ENCODE data around the gene SDHAF1.
"Not testable (repeated sequence)": the region's sequence is repeated elsewhere in the genome, so short reads cannot be mapped to it uniquely, and the experiment has no call there.

SDHAF1 gene, protein sequence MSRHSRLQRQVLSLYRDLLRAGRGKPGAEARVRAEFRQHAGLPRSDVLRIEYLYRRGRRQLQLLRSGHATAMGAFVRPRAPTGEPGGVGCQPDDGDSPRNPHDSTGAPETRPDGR

DNA sequence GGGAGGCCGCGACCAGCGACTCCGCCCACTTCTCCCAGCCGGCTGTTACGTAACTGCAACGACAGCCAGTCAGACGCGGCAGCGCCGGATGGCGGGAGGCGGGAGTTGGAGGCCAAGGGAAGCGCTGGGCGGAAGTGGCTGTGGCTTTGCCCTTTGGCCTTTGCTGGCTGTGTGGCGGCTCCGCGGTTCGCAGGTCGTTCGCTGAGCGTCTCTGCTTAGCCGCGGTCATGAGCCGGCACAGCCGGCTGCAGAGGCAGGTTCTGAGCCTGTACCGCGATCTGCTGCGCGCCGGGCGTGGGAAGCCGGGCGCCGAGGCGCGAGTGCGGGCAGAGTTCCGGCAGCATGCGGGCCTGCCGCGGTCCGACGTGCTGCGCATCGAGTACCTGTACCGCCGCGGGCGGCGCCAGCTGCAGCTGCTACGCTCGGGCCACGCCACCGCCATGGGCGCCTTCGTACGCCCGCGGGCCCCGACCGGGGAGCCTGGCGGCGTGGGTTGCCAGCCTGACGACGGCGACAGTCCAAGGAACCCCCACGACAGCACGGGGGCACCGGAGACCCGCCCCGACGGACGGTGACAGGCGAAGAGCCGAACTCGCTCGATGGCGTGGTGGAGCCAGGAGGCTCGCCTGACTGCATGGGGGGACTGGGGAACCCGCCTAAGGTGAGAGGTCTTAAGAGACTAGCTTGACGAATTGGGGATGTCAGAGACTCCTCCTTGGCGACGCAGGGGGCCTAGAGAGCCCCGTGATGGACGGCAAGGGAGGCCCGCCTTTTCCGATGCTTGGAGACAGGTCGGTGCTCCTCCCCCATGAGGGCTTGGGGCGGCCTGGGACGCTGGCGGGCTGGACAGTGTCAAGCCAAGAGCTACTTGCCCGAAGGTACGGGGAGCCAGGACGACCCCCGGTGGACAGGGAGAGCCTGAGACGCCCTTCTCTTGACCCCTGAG is at the start of gene SDHAF1:
Gene SDHAF1 (plus strand): TSS at position 141 of the 946 bp plus-strand sequence. CDS start 87 bp downstream, at position 228.
- in situ Hi-C loops (cut with MboI; ENCODE audit: low pct_unique_long_range_greater_than_20kb, low sequenced_read_pairs, unreplicated experiment) = no loop called here
- TF ChIP-seq, protein P1, sequence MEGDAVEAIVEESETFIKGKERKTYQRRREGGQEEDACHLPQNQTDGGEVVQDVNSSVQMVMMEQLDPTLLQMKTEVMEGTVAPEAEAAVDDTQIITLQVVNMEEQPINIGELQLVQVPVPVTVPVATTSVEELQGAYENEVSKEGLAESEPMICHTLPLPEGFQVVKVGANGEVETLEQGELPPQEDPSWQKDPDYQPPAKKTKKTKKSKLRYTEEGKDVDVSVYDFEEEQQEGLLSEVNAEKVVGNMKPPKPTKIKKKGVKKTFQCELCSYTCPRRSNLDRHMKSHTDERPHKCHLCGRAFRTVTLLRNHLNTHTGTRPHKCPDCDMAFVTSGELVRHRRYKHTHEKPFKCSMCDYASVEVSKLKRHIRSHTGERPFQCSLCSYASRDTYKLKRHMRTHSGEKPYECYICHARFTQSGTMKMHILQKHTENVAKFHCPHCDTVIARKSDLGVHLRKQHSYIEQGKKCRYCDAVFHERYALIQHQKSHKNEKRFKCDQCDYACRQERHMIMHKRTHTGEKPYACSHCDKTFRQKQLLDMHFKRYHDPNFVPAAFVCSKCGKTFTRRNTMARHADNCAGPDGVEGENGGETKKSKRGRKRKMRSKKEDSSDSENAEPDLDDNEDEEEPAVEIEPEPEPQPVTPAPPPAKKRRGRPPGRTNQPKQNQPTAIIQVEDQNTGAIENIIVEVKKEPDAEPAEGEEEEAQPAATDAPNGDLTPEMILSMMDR (IDR thresholded peaks at IDR 0.05; ENCODE audit: extremely low read depth, insufficient read depth, missing control alignments) = peak; percentile 11
- DNase-seq (ENCODE audit: low spot score) = peak; percentile 99

DNA sequence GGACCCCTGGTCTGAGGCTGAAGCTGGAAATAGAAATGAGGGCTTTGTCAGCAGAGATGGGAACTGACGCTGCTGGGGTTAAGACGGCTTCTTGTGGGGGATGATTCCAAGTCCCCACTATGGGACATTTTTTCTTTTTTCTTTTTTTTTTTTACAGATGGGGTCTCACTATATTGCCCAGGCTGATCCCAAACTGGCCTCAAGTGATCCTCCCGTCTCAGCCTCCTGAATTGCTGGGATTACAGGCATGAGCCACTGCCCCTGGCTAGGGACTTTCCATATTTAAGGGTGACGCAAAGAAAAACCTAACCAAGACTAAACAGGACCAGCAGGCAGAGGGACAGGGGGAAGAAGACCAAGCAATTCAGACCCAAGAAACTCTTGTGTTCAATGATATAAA is 48.8 kb upstream of the SDHAF1 start:
- TF ChIP-seq, protein P1 (IDR thresholded peaks at IDR 0.05; ENCODE audit: extremely low read depth, insufficient read depth, missing control alignments) = no peak
- DNase-seq (ENCODE audit: low spot score) = peak; percentile 28
- in situ Hi-C loops (cut with MboI; ENCODE audit: low pct_unique_long_range_greater_than_20kb, low sequenced_read_pairs, unreplicated experiment) = no loop called here

DNA sequence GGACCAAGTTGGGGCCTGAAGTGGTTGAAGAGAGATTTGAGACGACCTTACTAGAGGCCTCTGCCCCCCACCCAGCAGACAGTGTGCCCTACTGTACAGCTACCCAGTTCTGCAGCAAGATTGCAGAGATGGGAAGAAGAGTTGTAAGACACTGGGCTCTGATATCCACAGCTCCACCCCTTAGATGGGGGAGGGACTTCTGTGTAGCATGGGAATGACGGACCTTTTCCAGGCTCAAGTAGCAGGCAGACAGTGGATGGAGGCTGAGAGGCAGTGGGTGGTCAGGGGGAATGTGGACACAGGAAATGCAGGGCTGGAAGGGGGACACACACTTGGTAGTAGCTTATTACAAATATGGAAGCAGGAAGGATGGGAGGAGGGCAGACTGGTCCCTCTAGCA is 45.9 kb upstream of the SDHAF1 start:
- TF ChIP-seq, protein P1 (IDR thresholded peaks at IDR 0.05; ENCODE audit: extremely low read depth, insufficient read depth, missing control alignments) = no peak
- in situ Hi-C loops (cut with MboI; ENCODE audit: low pct_unique_long_range_greater_than_20kb, low sequenced_read_pairs, unreplicated experiment) = no loop called here
- DNase-seq (ENCODE audit: low spot score) = no peak

DNA sequence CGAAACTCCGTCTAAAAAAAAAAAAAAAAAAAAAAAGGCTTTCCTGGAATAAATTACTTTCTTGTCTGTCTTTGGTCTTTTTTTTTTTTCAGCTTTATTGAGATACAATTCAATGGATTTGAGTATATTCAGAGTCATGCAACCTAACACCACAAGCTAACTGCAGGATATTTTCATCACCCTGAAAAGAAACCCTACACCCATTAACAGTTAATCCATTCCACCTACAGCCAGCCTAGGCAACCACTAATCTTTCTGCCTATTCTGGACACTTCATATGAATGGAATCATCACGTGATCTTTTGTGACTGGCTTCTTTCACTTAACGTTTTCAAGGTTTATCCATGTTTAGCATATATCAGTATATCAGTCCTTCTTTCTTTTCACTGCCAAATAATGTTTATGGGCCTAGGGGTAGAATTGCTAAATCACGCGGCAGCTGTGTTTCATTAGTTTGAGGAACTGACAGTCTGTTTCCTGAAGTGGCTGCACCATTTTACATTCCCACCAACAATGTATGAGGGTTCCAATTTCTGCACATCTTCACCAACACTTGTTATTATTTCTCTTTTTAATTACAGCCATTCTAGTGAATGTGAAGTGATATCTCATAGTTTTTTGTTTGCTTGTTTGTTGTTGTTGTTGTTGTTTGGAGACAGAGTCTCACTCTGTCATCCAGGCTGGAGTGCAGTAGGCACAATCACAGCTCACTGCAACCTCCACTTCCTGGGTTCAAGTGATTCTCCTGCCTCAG is 38.9 kb upstream of the SDHAF1 start:
- no peak for DNase-seq (ENCODE audit: low spot score)
- TF ChIP-seq, protein P1 (IDR thresholded peaks at IDR 0.05; ENCODE audit: extremely low read depth, insufficient read depth, missing control alignments) = no peak
- in situ Hi-C loops (cut with MboI; ENCODE audit: low pct_unique_long_range_greater_than_20kb, low sequenced_read_pairs, unreplicated experiment) = no loop called here

DNA sequence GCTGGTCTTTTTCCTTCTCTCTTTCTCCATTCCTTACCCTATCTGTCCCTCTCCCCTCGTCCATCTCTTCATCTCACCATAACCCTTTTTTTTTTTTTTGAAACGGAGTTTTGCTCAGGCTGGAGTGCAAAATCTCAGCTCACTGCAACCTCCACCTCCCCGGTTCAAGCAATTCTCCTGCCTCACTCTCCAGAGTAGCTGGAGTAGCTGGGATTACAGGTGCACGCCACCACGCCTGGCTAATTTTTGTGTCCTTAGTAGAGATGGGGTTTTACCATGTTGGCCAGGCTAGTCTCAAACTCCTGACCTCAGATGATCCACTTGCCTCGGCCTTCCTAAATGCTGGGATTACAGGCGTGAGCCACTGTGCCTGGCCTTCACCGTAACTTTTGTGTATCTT is 37.6 kb upstream of the SDHAF1 start:
- DNase-seq (ENCODE audit: low spot score); in situ Hi-C loops (cut with MboI; ENCODE audit: low pct_unique_long_range_greater_than_20kb, low sequenced_read_pairs, unreplicated experiment): not testable (repeated sequence)

DNA sequence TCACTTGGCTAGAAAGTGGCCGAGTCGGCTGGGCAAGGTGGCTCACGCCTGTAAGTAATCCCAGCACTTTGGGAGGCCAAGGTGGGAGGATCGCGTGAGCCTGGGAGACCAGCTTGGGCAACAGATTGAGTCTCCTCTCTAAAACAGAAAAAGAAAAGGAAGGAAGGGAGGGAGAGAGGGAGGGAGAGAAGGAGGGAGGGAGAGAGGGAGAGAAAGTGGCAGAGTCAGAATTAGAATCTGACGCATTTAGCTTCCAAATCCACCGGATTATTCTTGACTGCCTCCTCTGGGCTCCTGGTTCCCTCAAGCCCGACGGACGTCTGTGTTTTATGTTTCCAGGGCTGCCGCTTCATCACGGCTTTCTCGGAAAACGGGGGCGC is 36.3 kb upstream of the SDHAF1 start:
- in situ Hi-C loops (cut with MboI; ENCODE audit: low pct_unique_long_range_greater_than_20kb, low sequenced_read_pairs, unreplicated experiment) = no loop called here
- TF ChIP-seq, protein P1 (IDR thresholded peaks at IDR 0.05; ENCODE audit: extremely low read depth, insufficient read depth, missing control alignments) = no peak
- DNase-seq (ENCODE audit: low spot score) = no peak

Measured in GM13977 (cell line).